CD8-positive, alpha-beta memory T cell (primary cell): ENCODE data around the gene TULP1. TPM values are rescaled to one million over a fixed set of nuclear protein-coding genes. Genes with fewer than 3 reads are reported as not detected.

Experiments used
- CTCF ChIA-PET: fragments of 350-600 bp; sonication (Branson Sonifier 250); formaldehyde crosslinking; loops from one replicate; lab custom pipeline; 2021; ENCODE audit warnings: antibody characterized with exemption; lab: Charles Lee
- POLR2A ChIA-PET: fragments of 350-600 bp; sonication (Branson Sonifier 250); formaldehyde crosslinking; loops from one replicate; lab custom pipeline; 2021; ENCODE audit warnings: antibody characterized with exemption; lab: Charles Lee
- DNase-seq, 5 donors: peaks; one replicate each; pipeline versions ENCODE4 v3.0.0 to v3.0.0-alpha.2; 2020 to 2022; ENCODE audit warnings: mixed read lengths in 1 of 5
- H3K27ac ChIP-seq: one replicate; pipeline ENCODE4 v1.7.0; 2013; ENCODE audit warnings: low read depth, mild to moderate bottlenecking, low read length, moderate library complexity
- H3K27me3 ChIP-seq: 2 replicates; pipeline ENCODE4 v1.7.0; 2013; ENCODE audit warnings: low read length, mild to moderate bottlenecking; ENCODE audit not compliant: insufficient read depth, poor library complexity, severe bottlenecking
- H3K36me3 ChIP-seq: 2 replicates; pipeline ENCODE4 v1.7.0; 2013; ENCODE audit warnings: mild to moderate bottlenecking, low read length, moderate library complexity; ENCODE audit not compliant: insufficient read depth
- H3K4me1 ChIP-seq: 2 replicates; pipeline ENCODE4 v1.7.0; 2013; ENCODE audit warnings: mild to moderate bottlenecking, low read length, moderate library complexity; ENCODE audit not compliant: insufficient read depth
- H3K4me3 ChIP-seq: 2 replicates; pipeline ENCODE4 v1.7.0; 2013; ENCODE audit warnings: mild to moderate bottlenecking, low read length
- H3K9me3 ChIP-seq: 2 replicates; pipeline ENCODE4 v1.7.0; 2013; ENCODE audit warnings: mild to moderate bottlenecking, low read length
- H3K27ac Mint-ChIP-seq, 8 donors: one replicate each; pipeline ENCODE4 v1.8.0; 2020 to 2021; ENCODE audit warnings: mixed read lengths in 8 of 8, mild to moderate bottlenecking in 6 of 8, inconsistent platforms in 3 of 8, moderate library complexity in 3 of 8
- H3K27me3 Mint-ChIP-seq, 2 donors: one replicate each; pipeline ENCODE4 v1.8.0; 2020 to 2021; ENCODE audit warnings: mixed read lengths in 2 of 2, mild to moderate bottlenecking in 1 of 2, moderate library complexity in 1 of 2
- H3K36me3 Mint-ChIP-seq, 3 donors: one replicate each; pipeline ENCODE4 v1.8.0; 2020 to 2021; ENCODE audit warnings: mixed read lengths in 3 of 3, inconsistent platforms in 1 of 3, mild to moderate bottlenecking in 1 of 3
- H3K4me1 Mint-ChIP-seq, 3 donors: one replicate each; pipeline ENCODE4 v1.8.0; 2020 to 2021; ENCODE audit warnings: mixed read lengths in 3 of 3, inconsistent platforms in 1 of 3, mild to moderate bottlenecking in 1 of 3
- H3K4me3 Mint-ChIP-seq, 7 donors: one replicate each; pipeline ENCODE4 v1.8.0; 2020 to 2021; ENCODE audit warnings: mixed read lengths in 7 of 7, mild to moderate bottlenecking in 6 of 7, moderate library complexity in 4 of 7, inconsistent platforms in 2 of 7
- H3K9me3 Mint-ChIP-seq, 5 donors: one replicate each; pipeline ENCODE4 v1.8.0; 2020 to 2022; ENCODE audit warnings: mixed read lengths in 5 of 5, mild to moderate bottlenecking in 3 of 5, moderate library complexity in 2 of 5, inconsistent platforms in 1 of 5
- polyA plus RNA-seq: library from polyadenylated mRNA; unstranded; fragments of 300-500 nt; fragmentation: Illumina TruSeq; gene quantifications from one replicate; pipeline ENCODE4 v1.2.3, GENCODE V29; 2021
- total RNA-seq, 2 experiments: library from RNA; stranded (reverse); gene quantifications; one replicate each; pipeline ENCODE4 v1.2.3, GENCODE V29; 2021

The TULP1 gene
- total and polyA plus RNA-seq, 3 experiments from 2014 or later = not detected

GRCh38 chr6:35461270-35461669, 51.4 kb downstream of the TULP1 start:
- H3K27me3 Mint-ChIP-seq = no peaks in the 10 kb centered on the region

GRCh38 chr6:35457907-35458306, 54.8 kb downstream of the TULP1 start:
- no peaks in the 10 kb centered on the region for H3K27me3 Mint-ChIP-seq
- peak overlapping the region in 1 of 8 donors; percentile 43 for H3K27ac Mint-ChIP-seq
- ChIA-PET CTCF (interaction anchor here (1.3 to 2.8 kb wide), 4 partner anchors 9 to 160 kb away, joined by 3 to 11 read pairs (median 4); partner anchors contain the start of gene DEF6), POLR2A (no interaction called here)
- Histone ChIP-seq H3K27me3 (no peaks in the 10 kb centered on the region), H3K36me3 (no peaks in the 10 kb centered on the region), H3K9me3 (no peaks in the 10 kb centered on the region), H3K4me3 (no peak overlapping the region), H3K27ac (no peak overlapping the region), H3K4me1 (peaks cover 10% of the 10 kb centered on the region)
- DNase-seq = no peak
- H3K4me3 Mint-ChIP-seq = peak overlapping the region in 1 of 7 donors; percentile 37
- peaks cover 17 to 24% (median 19%) of the 10 kb centered on the region in 3 donors for H3K4me1 Mint-ChIP-seq
- H3K9me3 Mint-ChIP-seq = no peaks in the 10 kb centered on the region
- H3K36me3 Mint-ChIP-seq = peaks cover 0 to 54% (median 11%) of the 10 kb centered on the region in 3 donors

More at GRCh38 chr6:35461270-35461669, 51.4 kb downstream of the TULP1 start:
- Histone ChIP-seq H3K27ac (no peak overlapping the region), H3K9me3 (no peaks in the 10 kb centered on the region), H3K4me1 (no peaks in the 10 kb centered on the region), H3K36me3 (no peaks in the 10 kb centered on the region), H3K4me3 (no peak overlapping the region), H3K27me3 (no peaks in the 10 kb centered on the region)
- Mint-ChIP-seq H3K27ac (peak overlapping the region in 2 of 8 donors; percentile 17 to 26), H3K4me1 (peaks cover 0 to 2% (median 0%) of the 10 kb centered on the region in 3 donors), H3K36me3 (peaks cover 0 to 54% (median 3%) of the 10 kb centered on the region in 3 donors), H3K9me3 (no peaks in the 10 kb centered on the region), H3K4me3 (no peak overlapping the region)
- POLR2A ChIA-PET = no interaction called here
- DNase-seq = no peak
- CTCF ChIA-PET = no interaction called here

- POLR2A ChIA-PET = no interaction called here
- Histone ChIP-seq H3K27me3 (no peaks in the 10 kb centered on the region), H3K4me1 (peaks cover 21% of the 10 kb centered on the region), H3K27ac (no peak overlapping the region), H3K9me3 (no peaks in the 10 kb centered on the region), H3K4me3 (no peak overlapping the region), H3K36me3 (no peaks in the 10 kb centered on the region)
- CTCF ChIA-PET = interaction anchor here (1.1 to 5.2 kb wide), 4 partner anchors 13 to 283 kb away, joined by 3 to 35 read pairs (median 6); partner anchors contain the start of genes ARMC12, DEF6 and RPL10A
- H3K27me3 Mint-ChIP-seq = no peaks in the 10 kb centered on the region
- peaks cover 30 to 43% (median 36%) of the 10 kb centered on the region in 3 donors for H3K4me1 Mint-ChIP-seq
- H3K4me3 Mint-ChIP-seq = peak overlapping the region in 4 of 7 donors; percentile 13 to 85 (median 54)
- no peak for DNase-seq
- H3K36me3 Mint-ChIP-seq = peaks cover 0 to 36% (median 11%) of the 10 kb centered on the region in 3 donors
- peak overlapping the region in 1 of 8 donors; percentile 66 for H3K27ac Mint-ChIP-seq
- no peaks in the 10 kb centered on the region for H3K9me3 Mint-ChIP-seq
Measured at GRCh38 chr6:35454391-35455110, 58.1 kb downstream of the TULP1 start.

- no peak for DNase-seq
- H3K36me3 ChIP-seq = no peaks in the 10 kb centered on the region
- peaks cover 21% of the 10 kb centered on the region for H3K4me1 ChIP-seq
- CTCF ChIA-PET = interaction anchor here (1.0 to 12.3 kb wide), 5 partner anchors 14 to 157 kb away, joined by 3 to 142 read pairs (median 35); partner anchors contain the start of genes DEF6 and RPL10A
- Mint-ChIP-seq H3K4me3 (peak overlapping the region; percentile 72 to 92 (median 77)), H3K4me1 (peaks cover 33 to 45% (median 39%) of the 10 kb centered on the region in 3 donors), H3K9me3 (no peaks in the 10 kb centered on the region), H3K27ac (peak overlapping the region in 7 of 8 donors; percentile 6 to 79 (median 52)), H3K27me3 (no peaks in the 10 kb centered on the region), H3K36me3 (peaks cover 0 to 26% (median 11%) of the 10 kb centered on the region in 3 donors)
- no peaks in the 10 kb centered on the region for H3K27me3 ChIP-seq
- no peaks in the 10 kb centered on the region for H3K9me3 ChIP-seq
- POLR2A ChIA-PET = interaction anchor here (1.0 to 1.9 kb wide), 2 partner anchors 15 to 20 kb away, joined by 3 to 12 read pairs; partner anchors contain the start of gene RPL10A
- peak overlapping the region; percentile 69 for H3K4me3 ChIP-seq
- H3K27ac ChIP-seq = no peak overlapping the region
Measured at GRCh38 chr6:35453236-35453635, 59.5 kb downstream of the TULP1 start.

- Histone ChIP-seq H3K27ac (peak within 1 kb of the TSS; percentile 22), H3K36me3 (no peaks in the 10 kb centered on the region), H3K27me3 (no peaks in the 10 kb centered on the region), H3K4me1 (peaks cover 21% of the 10 kb centered on the region), H3K9me3 (no peaks in the 10 kb centered on the region), H3K4me3 (peak within 1 kb of the TSS; percentile 69)
- Mint-ChIP-seq H3K4me3 (peak within 1 kb of the TSS; percentile 84 to 92 (median 88)), H3K9me3 (no peaks in the 10 kb centered on the region), H3K36me3 (peaks cover 0 to 18% (median 8%) of the 10 kb centered on the region in 3 donors), H3K4me1 (peaks cover 31 to 45% (median 39%) of the 10 kb centered on the region in 3 donors), H3K27ac (peak within 1 kb of the TSS; percentile 37 to 90 (median 85)), H3K27me3 (no peaks in the 10 kb centered on the region)
- ChIA-PET CTCF (interaction anchor here (0.7 to 12.3 kb wide), 11 partner anchors 13 to 286 kb away, joined by 3 to 142 read pairs (median 6); partner anchors contain the start of genes DEF6, PPARD and RPL10A), POLR2A (interaction anchor here (0.8 to 2.0 kb wide), 6 partner anchors 16 to 154 kb away, joined by 3 to 12 read pairs (median 3); partner anchors contain the start of genes DEF6, PPARD and RPL10A)
- peak; percentile 78 to 94 (median 83) for DNase-seq
Measured at GRCh38 chr6:35452183-35453090, 60.3 kb downstream of the TULP1 start, which contains the start of gene FANCE. TSS of gene FANCE (plus strand) at chr6:35452338. CDS start at chr6:35452546, 208 bp downstream.

GRCh38 chr6:35451354-35452182, 61.1 kb downstream of the TULP1 start:
- Mint-ChIP-seq H3K4me1 (peaks cover 31 to 45% (median 39%) of the 10 kb centered on the region in 3 donors), H3K9me3 (no peaks in the 10 kb centered on the region), H3K27me3 (no peaks in the 10 kb centered on the region), H3K4me3 (peak overlapping the region; percentile 84 to 91 (median 88)), H3K36me3 (peaks cover 0 to 12% (median 8%) of the 10 kb centered on the region in 3 donors), H3K27ac (peak overlapping the region; percentile 37 to 90 (median 85))
- H3K27me3 ChIP-seq = no peaks in the 10 kb centered on the region
- H3K4me3 ChIP-seq = peak overlapping the region; percentile 69
- no peaks in the 10 kb centered on the region for H3K9me3 ChIP-seq
- ChIA-PET POLR2A (interaction anchor here (0.8 to 2.0 kb wide), 5 partner anchors 17 to 154 kb away, joined by 3 to 12 read pairs (median 3); partner anchors contain the start of genes DEF6, PPARD and RPL10A), CTCF (interaction anchor here (0.7 to 12.3 kb wide), 12 partner anchors 13 to 287 kb away, joined by 3 to 142 read pairs (median 8); partner anchors contain the start of genes DEF6, PPARD and RPL10A)
- peak overlapping the region; percentile 22 for H3K27ac ChIP-seq
- H3K36me3 ChIP-seq = no peaks in the 10 kb centered on the region
- DNase-seq = no peak
- peaks cover 21% of the 10 kb centered on the region for H3K4me1 ChIP-seq
